HUES6 (cell line): ENCODE measurements around the gene CNDP2.

Experiments
- H3K27ac ChIP-seq: 2 replicates; pipeline ENCODE4 v1.7.0; 2013; ENCODE audit warnings: low read depth, mild to moderate bottlenecking, low read length, inconsistent platforms
- H3K27me3 ChIP-seq: 2 replicates; pipeline ENCODE4 v1.6.1; 2013; ENCODE audit warnings: low read length; ENCODE audit not compliant: control insufficient read depth, insufficient read depth
- H3K36me3 ChIP-seq: 2 replicates; pipeline ENCODE4 v1.6.1; 2013; ENCODE audit warnings: low read length; ENCODE audit not compliant: control insufficient read depth, insufficient read depth
- H3K4me1 ChIP-seq: 2 replicates; pipeline ENCODE4 v1.6.1; 2013; ENCODE audit warnings: low read length; ENCODE audit not compliant: control insufficient read depth, insufficient read depth
- H3K4me3 ChIP-seq: 2 replicates; pipeline ENCODE4 v1.5.1; 2013; ENCODE audit warnings: low read depth, low read length
- H3K9ac ChIP-seq: one replicate; pipeline ENCODE4 v1.6.1; 2013; ENCODE audit warnings: mild to moderate bottlenecking, low read length
- H3K9me3 ChIP-seq: 2 replicates; pipeline ENCODE4 v1.6.1; 2013; ENCODE audit warnings: low read depth, low read length; ENCODE audit not compliant: control insufficient read depth, insufficient read depth

The CNDP2 gene

GRCh38 chr18:74501386-74501785 is 5.2 kb downstream of the CNDP2 start:
- H3K4me1 ChIP-seq = peaks cover 34% of the 10 kb centered on the region
- H3K27ac ChIP-seq = peak overlapping the region; percentile 54; the same call in 1 of the 2 replicates
- no peaks in the 10 kb centered on the region for H3K9me3 ChIP-seq
- H3K36me3 ChIP-seq = peaks cover 62% of the 10 kb centered on the region
- no peaks in the 10 kb centered on the region for H3K27me3 ChIP-seq
- H3K4me3 ChIP-seq = no peak overlapping the region
- H3K9ac ChIP-seq = peak overlapping the region; percentile 54

GRCh38 chr18:74503137-74503536 is 7.0 kb downstream of the CNDP2 start:
- no peak overlapping the region for H3K4me3 ChIP-seq
- no peak overlapping the region for H3K9ac ChIP-seq
- H3K27me3 ChIP-seq = no peaks in the 10 kb centered on the region
- H3K4me1 ChIP-seq = peaks cover 22% of the 10 kb centered on the region
- H3K27ac ChIP-seq = no peak overlapping the region
- peaks cover 76% of the 10 kb centered on the region for H3K36me3 ChIP-seq
- no peaks in the 10 kb centered on the region for H3K9me3 ChIP-seq

GRCh38 chr18:74505776-74506175 is 9.6 kb downstream of the CNDP2 start:
- H3K27me3 ChIP-seq = no peaks in the 10 kb centered on the region
- H3K36me3 ChIP-seq = peaks cover 93% of the 10 kb centered on the region
- H3K9ac ChIP-seq = no peak overlapping the region
- H3K4me1 ChIP-seq = peaks cover 6% of the 10 kb centered on the region; the same call in 1 of the 2 replicates
- no peaks in the 10 kb centered on the region for H3K9me3 ChIP-seq
- no peak overlapping the region for H3K4me3 ChIP-seq
- H3K27ac ChIP-seq = peak overlapping the region; percentile 19; the same call in 1 of the 2 replicates

GRCh38 chr18:74506448-74507084 is 10.4 kb downstream of the CNDP2 start:
- H3K9ac ChIP-seq = peak overlapping the region; percentile 4
- no peak overlapping the region for H3K4me3 ChIP-seq
- H3K9me3 ChIP-seq = no peaks in the 10 kb centered on the region
- 0 out of 2 replicates have a peak, but pooled peaks cover under 1% of the 10 kb centered on the region for H3K4me1 ChIP-seq
- H3K27ac ChIP-seq = no peak overlapping the region
- H3K27me3 ChIP-seq = no peaks in the 10 kb centered on the region
- peaks cover 92% of the 10 kb centered on the region for H3K36me3 ChIP-seq

- no peaks in the 10 kb centered on the region for H3K27me3 ChIP-seq
- no peak overlapping the region for H3K27ac ChIP-seq
- no peak overlapping the region for H3K4me3 ChIP-seq
- no peaks in the 10 kb centered on the region for H3K9me3 ChIP-seq
- peaks cover 94% of the 10 kb centered on the region for H3K36me3 ChIP-seq
- H3K9ac ChIP-seq = no peak overlapping the region
- no peaks in the 10 kb centered on the region for H3K4me1 ChIP-seq
Measured at GRCh38 chr18:74507097-74507881, 11.1 kb downstream of the CNDP2 start.

GRCh38 chr18:74507927-74508326 is 11.8 kb downstream of the CNDP2 start:
- Histone ChIP-seq H3K9me3 (no peaks in the 10 kb centered on the region), H3K4me3 (no peak overlapping the region), H3K9ac (no peak overlapping the region), H3K27me3 (no peaks in the 10 kb centered on the region), H3K36me3 (peaks cover 94% of the 10 kb centered on the region), H3K27ac (no peak overlapping the region), H3K4me1 (no peaks in the 10 kb centered on the region)

- no peaks in the 10 kb centered on the region for H3K9me3 ChIP-seq
- H3K36me3 ChIP-seq = peaks cover 94% of the 10 kb centered on the region
- no peak overlapping the region for H3K4me3 ChIP-seq
- H3K9ac ChIP-seq = no peak overlapping the region
- H3K27ac ChIP-seq = no peak overlapping the region
- H3K27me3 ChIP-seq = no peaks in the 10 kb centered on the region
- no peaks in the 10 kb centered on the region for H3K4me1 ChIP-seq
Measured at GRCh38 chr18:74508366-74508765, 12.2 kb downstream of the CNDP2 start.

GRCh38 chr18:74508821-74509225 is 12.7 kb downstream of the CNDP2 start:
- no peak overlapping the region for H3K9ac ChIP-seq
- H3K4me3 ChIP-seq = no peak overlapping the region
- H3K4me1 ChIP-seq = no peaks in the 10 kb centered on the region
- H3K9me3 ChIP-seq = no peaks in the 10 kb centered on the region
- peaks cover 94% of the 10 kb centered on the region for H3K36me3 ChIP-seq
- no peak overlapping the region for H3K27ac ChIP-seq
- H3K27me3 ChIP-seq = no peaks in the 10 kb centered on the region

- no peak overlapping the region for H3K27ac ChIP-seq
- peaks cover 94% of the 10 kb centered on the region for H3K36me3 ChIP-seq
- no peak overlapping the region for H3K9ac ChIP-seq
- H3K9me3 ChIP-seq = no peaks in the 10 kb centered on the region
- H3K4me3 ChIP-seq = no peak overlapping the region
- H3K4me1 ChIP-seq = no peaks in the 10 kb centered on the region
- no peaks in the 10 kb centered on the region for H3K27me3 ChIP-seq
Measured at GRCh38 chr18:74509856-74510769, 13.9 kb downstream of the CNDP2 start.

GRCh38 chr18:74510770-74511095 is 14.6 kb downstream of the CNDP2 start:
- Histone ChIP-seq H3K27ac (no peak overlapping the region), H3K27me3 (no peaks in the 10 kb centered on the region), H3K9me3 (no peaks in the 10 kb centered on the region), H3K36me3 (peaks cover 94% of the 10 kb centered on the region), H3K4me1 (no peaks in the 10 kb centered on the region), H3K4me3 (no peak overlapping the region), H3K9ac (no peak overlapping the region)

- H3K27ac ChIP-seq = no peak overlapping the region
- H3K9me3 ChIP-seq = no peaks in the 10 kb centered on the region
- H3K4me1 ChIP-seq = no peaks in the 10 kb centered on the region
- H3K4me3 ChIP-seq = no peak overlapping the region
- H3K9ac ChIP-seq = no peak overlapping the region
- H3K36me3 ChIP-seq = peaks cover 95% of the 10 kb centered on the region
- H3K27me3 ChIP-seq = no peaks in the 10 kb centered on the region
Measured at GRCh38 chr18:74511823-74512222, 15.7 kb downstream of the CNDP2 start.
